ENCODE data around the gene C15orf40.

C15orf40 gene

GRCh38 chr15:82992436-82992998 lies 18.9 kb downstream of the C15orf40 start:
- DNase-seq = no peak

- DNase-seq = peak in 3 of 6 experiments; percentile 8 to 37 (median 10)
Observed at GRCh38 chr15:82986442-82986780, 25.0 kb downstream of the C15orf40 start.

GRCh38 chr15:82985688-82986441 lies 25.6 kb downstream of the C15orf40 start, which contains the start of gene RAMAC:
Gene RAMAC, plus strand, starts transcription at chr15:82986210. Its CDS starts 2,809 bp downstream, at chr15:82989019.
- peak; percentile 83 to 94 (median 92) for DNase-seq

- no peak for DNase-seq
Observed at GRCh38 chr15:82980981-82981380, 30.5 kb downstream of the C15orf40 start.

GRCh38 chr15:82979726-82980125 lies 31.7 kb downstream of the C15orf40 start:
- DNase-seq = no peak

GRCh38 chr15:82978438-82978837 lies 33.0 kb downstream of the C15orf40 start:
- DNase-seq = no peak

GRCh38 chr15:82977076-82977475 lies 34.4 kb downstream of the C15orf40 start:
- DNase-seq = no peak

- DNase-seq = no peak
Observed at GRCh38 chr15:82972990-82973389, 38.4 kb downstream of the C15orf40 start.

GRCh38 chr15:82971218-82971984 lies 40.0 kb downstream of the C15orf40 start:
- DNase-seq = no peak

GRCh38 chr15:82970696-82971095 lies 40.7 kb downstream of the C15orf40 start:
- DNase-seq = no peak

- DNase-seq = no peak
Observed at GRCh38 chr15:82970078-82970686, 41.3 kb downstream of the C15orf40 start.

- no peak for DNase-seq
Observed at GRCh38 chr15:82969353-82969752, 42.1 kb downstream of the C15orf40 start.

- no peak for DNase-seq
Observed at GRCh38 chr15:82968066-82968465, 43.4 kb downstream of the C15orf40 start.

GRCh38 chr15:82966671-82967071 lies 44.8 kb downstream of the C15orf40 start:
- DNase-seq = no peak

GRCh38 chr15:82964890-82965289 lies 46.5 kb downstream of the C15orf40 start:
- no peak for DNase-seq

- no peak for DNase-seq
Observed at GRCh38 chr15:82963471-82964341, 47.7 kb downstream of the C15orf40 start.

- DNase-seq = no peak
Observed at GRCh38 chr15:82960766-82961165, 50.7 kb downstream of the C15orf40 start.

GRCh38 chr15:82959423-82959822 lies 52.0 kb downstream of the C15orf40 start:
- DNase-seq = no peak

- no peak for DNase-seq
Observed at GRCh38 chr15:82958638-82959037, 52.8 kb downstream of the C15orf40 start.

GRCh38 chr15:82952158-82953081 lies 59.0 kb downstream of the C15orf40 start, which contains the start of gene HOMER2:
Gene HOMER2, minus strand, starts transcription at chr15:82952720. Its CDS starts 185 bp downstream, at chr15:82952535.
- no peak for DNase-seq
